Neural cell (in vitro differentiated cells): Measurements from ENCODE around the gene TIAM2. TPM values are rescaled to one million over a fixed set of nuclear protein-coding genes. Genes with fewer than 3 reads are reported as not detected.

ENCODE experiments used
- H2AFZ ChIP-seq: fragments of 200-600, 300-800 bp; sonication (generic), shearing (Covaris generic); 2 replicates; pipeline ENCODE4 v1.6.0; 2014; ENCODE audit warnings: low read depth, mild to moderate bottlenecking, antibody characterized with exemption, low read length, moderate library complexity
- H3F3A ChIP-seq: fragments of 200-600 bp; shearing (Covaris generic); 2 replicates; pipeline ENCODE4 v1.6.1; 2016; ENCODE audit warnings: mild to moderate bottlenecking, moderate library complexity, mixed read lengths, antibody characterized with exemption, low read length; ENCODE audit not compliant: insufficient read depth, poor library complexity, severe bottlenecking
- H3K27ac ChIP-seq: fragments of 200-600, 300-800 bp; sonication (generic), shearing (Covaris generic); 2 replicates; pipeline ENCODE4 v1.5.1; 2014; ENCODE audit warnings: mild to moderate bottlenecking, low read length, moderate library complexity
- H3K27me3 ChIP-seq: fragments of 300-800, 200-600 bp; sonication (generic), shearing (Covaris generic); 2 replicates; pipeline ENCODE4 v1.6.0; 2014; ENCODE audit warnings: mild to moderate bottlenecking, low read depth, low read length, moderate library complexity; ENCODE audit not compliant: insufficient read depth
- H3K36me3 ChIP-seq: fragments of 300-800, 200-600 bp; sonication (generic), shearing (Covaris generic); 2 replicates; pipeline ENCODE4 v1.5.1; 2014; ENCODE audit warnings: mild to moderate bottlenecking, antibody characterized with exemption, low read length, moderate library complexity; ENCODE audit not compliant: insufficient read depth
- H3K4me2 ChIP-seq: fragments of 300-800, 200-600 bp; sonication (generic), shearing (Covaris generic); 2 replicates; pipeline ENCODE4 v1.6.0; 2014; ENCODE audit warnings: mild to moderate bottlenecking, low read length
- H3K4me3 ChIP-seq: fragments of 300-800, 200-600 bp; sonication (generic), shearing (Covaris generic); 2 replicates; pipeline ENCODE4 v1.5.1; 2014; ENCODE audit warnings: mild to moderate bottlenecking, low read length, moderate library complexity
- H3K79me2 ChIP-seq: fragments of 200-600 bp; shearing (Covaris generic); replicated peaks from 2 replicates; pipeline ENCODE4 v1.6.0; 2014; ENCODE audit warnings: mild to moderate bottlenecking, low read length, moderate library complexity; ENCODE audit not compliant: insufficient read depth
- H3K9ac ChIP-seq: fragments of 300-800, 200-600 bp; sonication (generic), shearing (Covaris generic); 2 replicates; pipeline ENCODE4 v1.6.1; 2016; ENCODE audit warnings: mild to moderate bottlenecking, low read length, mixed read lengths
- H3K9me2 ChIP-seq: fragments of 200-600 bp; shearing (Covaris generic); 2 replicates; pipeline ENCODE4 v1.6.1; 2016; ENCODE audit warnings: mild to moderate bottlenecking, low read length, mixed read lengths; ENCODE audit not compliant: insufficient read depth
- H3K9me3 ChIP-seq: fragments of 200-600, 300-800 bp; sonication (generic), shearing (Covaris generic); 2 replicates; pipeline ENCODE4 v1.6.1; 2016; ENCODE audit warnings: mild to moderate bottlenecking, mixed run types, low read length, moderate library complexity, mixed read lengths
- H4K20me1 ChIP-seq: fragments of 200-600 bp; shearing (Covaris generic); 2 replicates; pipeline ENCODE4 v1.6.1; 2016; ENCODE audit warnings: mild to moderate bottlenecking, mixed run types; ENCODE audit not compliant: insufficient read depth
- CTCF ChIP-seq: fragments of 450-650 bp; IDR thresholded peaks from 2 replicates; pipeline ENCODE4 v1.5.1; 2014; ENCODE audit warnings: antibody characterized with exemption, mild to moderate bottlenecking, moderate library complexity; ENCODE audit not compliant: poor library complexity, severe bottlenecking
- EP300 ChIP-seq: fragments of 450-650 bp; conservative IDR thresholded peaks from 2 replicates; pipeline ENCODE4 v1.6.1; 2014; ENCODE audit warnings: antibody characterized with exemption, mild to moderate bottlenecking, moderate library complexity; ENCODE audit not compliant: poor library complexity, severe bottlenecking
- EZH2 ChIP-seq: fragments of 200-600, 300-800 bp; shearing (Covaris generic), sonication (generic); IDR thresholded peaks from 2 replicates; pipeline ENCODE4 v1.6.1; 2014; ENCODE audit warnings: antibody characterized with exemption, low read length, borderline replicate concordance, mild to moderate bottlenecking; ENCODE audit not compliant: insufficient read depth, poor library complexity, severe bottlenecking
- MXI1 ChIP-seq: fragments of 450-650 bp; conservative IDR thresholded peaks from 2 replicates; pipeline ENCODE4 v1.6.1; 2014; ENCODE audit warnings: antibody characterized with exemption, mild to moderate bottlenecking; ENCODE audit not compliant: poor library complexity, severe bottlenecking
- POLR2AphosphoS5 ChIP-seq: IDR thresholded peaks from 2 replicates; pipeline ENCODE4 v1.6.1; 2012
- RAD21 ChIP-seq: fragments of 450-650 bp; conservative IDR thresholded peaks from 2 replicates; pipeline ENCODE4 v1.6.1; 2014; ENCODE audit warnings: antibody characterized with exemption, mild to moderate bottlenecking, moderate library complexity
- REST ChIP-seq: IDR thresholded peaks from 2 replicates; pipeline ENCODE4 v1.6.1; 2012; ENCODE audit warnings: borderline replicate concordance
- SMC3 ChIP-seq: fragments of 450-650 bp; conservative IDR thresholded peaks from 2 replicates; pipeline ENCODE4 v1.6.1; 2014; ENCODE audit warnings: antibody characterized with exemption, mild to moderate bottlenecking, moderate library complexity; ENCODE audit not compliant: poor library complexity
- TAF1 ChIP-seq: IDR thresholded peaks from 2 replicates; pipeline ENCODE4 v1.6.1; 2012; ENCODE audit warnings: low read depth
- polyA plus RNA-seq: library from polyadenylated mRNA; depleted of rRNA; stranded (reverse); fragments of >200 nt; gene quantifications from 2 replicates; pipeline ENCODE4 v1.2.3, GENCODE V29; 2014

The TIAM2 gene
- polyA plus RNA-seq, 1 donor from 2014 or later = 73.3 TPM

DNA sequence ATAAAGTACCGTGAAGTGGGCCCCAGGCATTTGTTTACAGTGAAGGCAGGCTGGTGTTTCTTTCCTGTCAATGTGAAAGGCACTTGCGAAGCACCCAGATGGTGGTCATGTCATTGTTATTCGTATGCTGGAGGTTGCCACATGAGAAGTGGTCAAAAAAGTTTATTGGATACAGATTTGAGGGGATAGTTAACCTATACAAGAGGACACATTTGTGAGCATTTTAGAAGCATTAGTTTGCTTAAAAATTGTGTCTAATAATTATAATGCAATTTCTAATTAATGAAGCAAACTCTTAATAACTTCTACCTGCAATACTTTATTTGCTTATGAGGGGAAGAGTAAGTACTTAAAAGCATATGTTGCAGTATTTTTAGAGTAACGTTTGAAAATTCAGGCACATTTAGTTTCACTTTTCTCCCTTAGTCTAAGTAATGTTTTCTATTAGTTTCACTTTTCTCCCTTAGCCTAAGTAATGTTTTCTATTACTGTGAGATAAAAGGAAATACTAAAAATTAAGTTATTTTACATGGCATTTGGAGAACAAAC, 148.0 kb downstream of the TIAM2 start:
- no peak overlapping the region for H3K27ac ChIP-seq
- TF ChIP-seq POLR2AphosphoS5 (no peak), TAF1 (no peak), REST (no peak), CTCF (no peak), RAD21 (no peak), MXI1 (no peak), EP300 (no peak), SMC3 (no peak), EZH2 (no peak)
- no peaks in the 10 kb centered on the region for H3K9me2 ChIP-seq
- no peak overlapping the region for H3K4me2 ChIP-seq
- no peak overlapping the region for H2AFZ ChIP-seq
- no peaks in the 10 kb centered on the region for H4K20me1 ChIP-seq
- no peaks in the 10 kb centered on the region for H3K36me3 ChIP-seq
- H3K9ac ChIP-seq = no peak overlapping the region
- H3K9me3 ChIP-seq = no peaks in the 10 kb centered on the region
- H3K4me3 ChIP-seq = no peak overlapping the region
- no peaks in the 10 kb centered on the region for H3K79me2 ChIP-seq
- no peaks in the 10 kb centered on the region for H3F3A ChIP-seq
- H3K27me3 ChIP-seq = no peaks in the 10 kb centered on the region

- no peak for TF ChIP-seq EZH2
- no peak for TF ChIP-seq CTCF
- no peak for TF ChIP-seq POLR2AphosphoS5
- TF ChIP-seq REST = no peak
- TF ChIP-seq MXI1 = no peak
- TF ChIP-seq TAF1 = no peak
- TF ChIP-seq RAD21 = no peak
- Histone ChIP-seq H3K27ac (no peak overlapping the region), H4K20me1 (no peaks in the 10 kb centered on the region), H3K4me3 (no peak overlapping the region), H3K4me2 (no peak overlapping the region), H3K9ac (no peak overlapping the region), H3F3A (no peaks in the 10 kb centered on the region), H3K79me2 (no peaks in the 10 kb centered on the region), H3K36me3 (no peaks in the 10 kb centered on the region), H3K9me3 (no peaks in the 10 kb centered on the region), H2AFZ (no peak overlapping the region), H3K9me2 (no peaks in the 10 kb centered on the region), H3K27me3 (no peaks in the 10 kb centered on the region)
Measured at GRCh38 chr6:155143578-155144106, 148.5 kb downstream of the TIAM2 start.
